ENCODE measurements around the gene CCN2.
"Not testable (repeated sequence)": the region's sequence is repeated elsewhere in the genome, so short reads cannot be mapped to it uniquely, and the experiment has no call there.

DNA sequence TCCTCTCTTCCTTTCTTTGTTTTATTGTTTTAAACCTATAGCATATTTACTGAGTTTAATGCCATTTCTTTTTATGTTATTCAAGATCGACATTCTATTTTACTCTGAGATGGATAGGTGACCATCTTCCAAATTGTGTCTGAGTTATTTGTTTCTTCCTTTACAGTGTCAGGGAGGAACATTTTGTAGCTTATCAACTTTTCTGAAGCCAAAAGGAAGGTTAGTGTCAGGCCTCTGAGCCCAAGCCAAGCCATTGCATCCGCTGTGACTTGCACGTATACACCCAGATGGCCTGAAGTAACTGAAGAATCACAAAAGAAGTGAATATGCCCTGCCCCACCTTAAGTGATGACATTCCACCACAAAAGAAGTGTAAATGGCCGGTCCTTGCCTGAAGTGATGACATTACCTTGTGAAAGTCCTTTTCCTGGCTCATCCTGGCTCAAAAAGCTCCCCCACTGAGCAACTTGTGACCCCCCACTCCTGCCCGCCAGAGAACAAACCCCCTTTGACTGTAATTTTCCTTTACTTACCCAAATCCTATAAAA lies 49.8 kb downstream of the CCN2 start:
- TF ChIP-seq, protein P1, sequence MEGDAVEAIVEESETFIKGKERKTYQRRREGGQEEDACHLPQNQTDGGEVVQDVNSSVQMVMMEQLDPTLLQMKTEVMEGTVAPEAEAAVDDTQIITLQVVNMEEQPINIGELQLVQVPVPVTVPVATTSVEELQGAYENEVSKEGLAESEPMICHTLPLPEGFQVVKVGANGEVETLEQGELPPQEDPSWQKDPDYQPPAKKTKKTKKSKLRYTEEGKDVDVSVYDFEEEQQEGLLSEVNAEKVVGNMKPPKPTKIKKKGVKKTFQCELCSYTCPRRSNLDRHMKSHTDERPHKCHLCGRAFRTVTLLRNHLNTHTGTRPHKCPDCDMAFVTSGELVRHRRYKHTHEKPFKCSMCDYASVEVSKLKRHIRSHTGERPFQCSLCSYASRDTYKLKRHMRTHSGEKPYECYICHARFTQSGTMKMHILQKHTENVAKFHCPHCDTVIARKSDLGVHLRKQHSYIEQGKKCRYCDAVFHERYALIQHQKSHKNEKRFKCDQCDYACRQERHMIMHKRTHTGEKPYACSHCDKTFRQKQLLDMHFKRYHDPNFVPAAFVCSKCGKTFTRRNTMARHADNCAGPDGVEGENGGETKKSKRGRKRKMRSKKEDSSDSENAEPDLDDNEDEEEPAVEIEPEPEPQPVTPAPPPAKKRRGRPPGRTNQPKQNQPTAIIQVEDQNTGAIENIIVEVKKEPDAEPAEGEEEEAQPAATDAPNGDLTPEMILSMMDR (IDR thresholded peaks at IDR 0.05): not testable (repeated sequence)
- not testable (repeated sequence) for TF ChIP-seq EZH2 (IDR thresholded peaks at IDR 0.05)
